ENCODE measurements around the gene NR2F6.

DNA sequence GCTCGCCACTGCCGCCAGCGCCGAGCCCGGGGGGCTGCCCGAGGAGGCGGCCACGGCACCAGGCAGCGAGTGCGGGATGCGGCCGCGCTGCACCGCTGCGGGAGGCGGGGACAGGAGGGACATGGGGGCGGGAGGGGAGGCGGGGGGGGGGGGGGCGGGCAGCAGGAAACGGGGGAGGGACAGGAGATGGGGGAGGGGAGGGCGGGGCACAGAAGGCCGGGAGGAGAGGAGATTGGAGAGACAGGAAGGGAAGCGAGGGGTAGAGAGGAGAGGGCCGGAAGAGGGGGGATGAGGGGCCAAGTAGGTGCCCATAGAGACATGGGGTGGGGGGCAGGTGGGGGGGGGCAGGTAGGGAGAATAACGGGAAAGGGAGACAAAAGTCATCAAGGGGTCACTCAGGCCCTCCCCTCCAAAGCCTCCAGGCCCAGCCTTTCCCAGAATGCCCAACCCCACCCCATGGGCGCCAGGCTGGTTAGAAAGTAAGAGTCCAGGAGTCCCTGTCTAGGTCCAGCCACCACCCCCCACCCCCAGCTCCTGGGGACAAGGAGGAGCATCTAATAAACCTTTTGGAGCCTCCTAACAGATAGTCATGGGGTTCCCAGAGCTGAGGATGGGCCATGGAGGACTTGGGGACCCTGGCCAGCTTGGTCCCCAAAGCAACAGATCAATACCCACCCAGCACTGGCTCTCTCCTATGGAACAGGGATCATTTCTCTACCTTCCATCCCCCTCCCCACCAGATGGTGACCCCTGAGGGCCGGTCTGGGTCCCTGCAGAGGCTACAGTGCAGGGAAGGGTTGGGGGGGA, 9.5 kb downstream of the NR2F6 start:
- TF ChIP-seq, protein P1, sequence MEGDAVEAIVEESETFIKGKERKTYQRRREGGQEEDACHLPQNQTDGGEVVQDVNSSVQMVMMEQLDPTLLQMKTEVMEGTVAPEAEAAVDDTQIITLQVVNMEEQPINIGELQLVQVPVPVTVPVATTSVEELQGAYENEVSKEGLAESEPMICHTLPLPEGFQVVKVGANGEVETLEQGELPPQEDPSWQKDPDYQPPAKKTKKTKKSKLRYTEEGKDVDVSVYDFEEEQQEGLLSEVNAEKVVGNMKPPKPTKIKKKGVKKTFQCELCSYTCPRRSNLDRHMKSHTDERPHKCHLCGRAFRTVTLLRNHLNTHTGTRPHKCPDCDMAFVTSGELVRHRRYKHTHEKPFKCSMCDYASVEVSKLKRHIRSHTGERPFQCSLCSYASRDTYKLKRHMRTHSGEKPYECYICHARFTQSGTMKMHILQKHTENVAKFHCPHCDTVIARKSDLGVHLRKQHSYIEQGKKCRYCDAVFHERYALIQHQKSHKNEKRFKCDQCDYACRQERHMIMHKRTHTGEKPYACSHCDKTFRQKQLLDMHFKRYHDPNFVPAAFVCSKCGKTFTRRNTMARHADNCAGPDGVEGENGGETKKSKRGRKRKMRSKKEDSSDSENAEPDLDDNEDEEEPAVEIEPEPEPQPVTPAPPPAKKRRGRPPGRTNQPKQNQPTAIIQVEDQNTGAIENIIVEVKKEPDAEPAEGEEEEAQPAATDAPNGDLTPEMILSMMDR (IDR thresholded peaks at IDR 0.05; ENCODE audit: low read depth, low read length, poor library complexity, severe bottlenecking), result no peak
- TF ChIP-seq EZH2phosphoT487 (IDR thresholded peaks at IDR 0.05; ENCODE audit: borderline replicate concordance, low read length), result no peak
